Measurements from ENCODE around the gene HSD17B1. TPM values are rescaled to one million over a fixed set of nuclear protein-coding genes. Genes with fewer than 3 reads are reported as not detected.
A peak's percentile ranks its signal among the peaks of the same experiment; 100 is the strongest.
"Not testable (repeated sequence)": the region's sequence is repeated elsewhere in the genome, so short reads cannot be mapped to it uniquely, and the experiment has no call there.

Gene HSD17B1, protein sequence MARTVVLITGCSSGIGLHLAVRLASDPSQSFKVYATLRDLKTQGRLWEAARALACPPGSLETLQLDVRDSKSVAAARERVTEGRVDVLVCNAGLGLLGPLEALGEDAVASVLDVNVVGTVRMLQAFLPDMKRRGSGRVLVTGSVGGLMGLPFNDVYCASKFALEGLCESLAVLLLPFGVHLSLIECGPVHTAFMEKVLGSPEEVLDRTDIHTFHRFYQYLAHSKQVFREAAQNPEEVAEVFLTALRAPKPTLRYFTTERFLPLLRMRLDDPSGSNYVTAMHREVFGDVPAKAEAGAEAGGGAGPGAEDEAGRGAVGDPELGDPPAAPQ
- total RNA-seq: 2.2 TPM
- long read RNA-seq, partial matches to known transcripts: 0 of 5 reads
- long read RNA-seq, other reads (novel, unspliced or antisense): 5 of 5 reads

DNA sequence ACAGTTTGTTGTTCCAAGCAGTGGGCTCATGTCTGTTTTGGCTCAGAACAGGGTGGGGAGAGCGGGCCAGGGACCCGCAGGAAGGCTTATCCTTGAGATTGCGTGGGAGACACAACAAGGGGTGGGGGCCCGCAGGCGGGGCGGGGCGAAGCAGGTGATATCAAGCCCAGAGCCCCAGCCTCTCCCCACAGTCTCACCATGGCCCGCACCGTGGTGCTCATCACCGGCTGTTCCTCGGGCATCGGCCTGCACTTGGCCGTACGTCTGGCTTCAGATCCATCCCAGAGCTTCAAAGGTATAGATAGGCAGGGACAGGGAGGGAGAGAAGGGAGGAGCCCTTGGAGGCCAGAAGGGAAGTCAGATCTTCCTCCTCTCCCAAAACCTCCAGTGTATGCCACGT is at the start of gene HSD17B1:
TSS of gene HSD17B1 (plus strand) at position 188 of the 400 bp plus-strand sequence. CDS start at position 199, 11 bp downstream.
- Histone ChIP-seq H3K4me3 (peak within 1 kb of the TSS; percentile 89), H3K4me1 (peaks cover 23% of the 10 kb centered on the region), H3K27ac (peak within 1 kb of the TSS; percentile 96)
- ATAC-seq; intact Hi-C loops (cut with DNase I); DNase-seq; H3K36me3 ChIP-seq; H3K9me3 ChIP-seq; H3K27me3 ChIP-seq (ENCODE audit: low read depth): not testable (repeated sequence)

DNA sequence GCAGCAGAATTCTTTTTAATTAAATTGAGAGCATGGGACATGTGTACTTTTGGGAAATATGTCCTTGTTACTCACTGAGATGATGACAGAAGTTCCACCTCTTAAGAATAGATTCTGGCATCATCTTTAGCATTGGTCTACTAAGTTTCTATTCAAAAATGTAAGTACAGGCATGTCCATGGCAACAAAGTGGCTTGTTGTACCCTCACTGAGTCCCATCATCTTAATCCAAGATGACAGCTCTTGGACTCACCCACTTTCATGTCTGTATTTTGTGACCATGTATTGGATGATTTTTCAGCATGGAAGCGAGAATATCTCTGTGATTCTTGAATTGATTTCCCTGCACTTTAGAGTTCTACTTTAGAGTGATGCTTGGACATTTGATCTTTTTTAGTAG is 49.8 kb upstream of the HSD17B1 start:
- DNase-seq (no peak), ATAC-seq (no peak)
- Histone ChIP-seq H3K4me1 (no peaks in the 10 kb centered on the region), H3K36me3 (peaks cover 98% of the 10 kb centered on the region), H3K27ac (no peak overlapping the region), H3K4me3 (no peak overlapping the region), H3K9me3 (no peaks in the 10 kb centered on the region), H3K27me3 (ENCODE audit: low read depth) (no peaks in the 10 kb centered on the region)
- TF ChIP-seq, protein P1, sequence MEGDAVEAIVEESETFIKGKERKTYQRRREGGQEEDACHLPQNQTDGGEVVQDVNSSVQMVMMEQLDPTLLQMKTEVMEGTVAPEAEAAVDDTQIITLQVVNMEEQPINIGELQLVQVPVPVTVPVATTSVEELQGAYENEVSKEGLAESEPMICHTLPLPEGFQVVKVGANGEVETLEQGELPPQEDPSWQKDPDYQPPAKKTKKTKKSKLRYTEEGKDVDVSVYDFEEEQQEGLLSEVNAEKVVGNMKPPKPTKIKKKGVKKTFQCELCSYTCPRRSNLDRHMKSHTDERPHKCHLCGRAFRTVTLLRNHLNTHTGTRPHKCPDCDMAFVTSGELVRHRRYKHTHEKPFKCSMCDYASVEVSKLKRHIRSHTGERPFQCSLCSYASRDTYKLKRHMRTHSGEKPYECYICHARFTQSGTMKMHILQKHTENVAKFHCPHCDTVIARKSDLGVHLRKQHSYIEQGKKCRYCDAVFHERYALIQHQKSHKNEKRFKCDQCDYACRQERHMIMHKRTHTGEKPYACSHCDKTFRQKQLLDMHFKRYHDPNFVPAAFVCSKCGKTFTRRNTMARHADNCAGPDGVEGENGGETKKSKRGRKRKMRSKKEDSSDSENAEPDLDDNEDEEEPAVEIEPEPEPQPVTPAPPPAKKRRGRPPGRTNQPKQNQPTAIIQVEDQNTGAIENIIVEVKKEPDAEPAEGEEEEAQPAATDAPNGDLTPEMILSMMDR (IDR thresholded peaks at IDR 0.05): no peak
- intact Hi-C loops (cut with DNase I): no loop called here

DNA sequence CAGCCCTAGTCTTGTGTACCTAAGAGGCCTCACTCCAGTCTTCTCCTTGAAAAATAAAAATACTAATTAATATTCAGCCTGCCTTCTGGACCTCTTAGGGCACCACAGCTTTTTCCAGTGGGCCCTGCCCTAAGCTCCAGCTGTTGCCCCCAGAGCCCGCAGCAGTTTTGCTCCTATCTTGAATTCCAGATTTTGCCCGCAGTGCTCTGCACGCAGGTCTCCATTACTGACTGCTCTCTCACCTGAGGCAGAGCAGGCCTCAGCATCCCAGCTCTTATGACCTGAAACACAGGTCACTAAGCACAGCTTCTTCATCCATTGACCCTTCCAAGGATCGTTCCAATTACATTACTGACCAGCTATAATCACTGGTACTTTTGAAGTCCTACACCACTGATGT is 45.1 kb upstream of the HSD17B1 start:
- Histone ChIP-seq H3K27me3 (ENCODE audit: low read depth) (no peaks in the 10 kb centered on the region), H3K9me3 (no peaks in the 10 kb centered on the region), H3K36me3 (peaks cover 87% of the 10 kb centered on the region), H3K27ac (no peak overlapping the region), H3K4me1 (peaks cover 15% of the 10 kb centered on the region), H3K4me3 (no peak overlapping the region)
- intact Hi-C loops (cut with DNase I): no loop called here
- DNase-seq (no peak), ATAC-seq (no peak)
- TF ChIP-seq, protein P1 (IDR thresholded peaks at IDR 0.05): no peak

DNA sequence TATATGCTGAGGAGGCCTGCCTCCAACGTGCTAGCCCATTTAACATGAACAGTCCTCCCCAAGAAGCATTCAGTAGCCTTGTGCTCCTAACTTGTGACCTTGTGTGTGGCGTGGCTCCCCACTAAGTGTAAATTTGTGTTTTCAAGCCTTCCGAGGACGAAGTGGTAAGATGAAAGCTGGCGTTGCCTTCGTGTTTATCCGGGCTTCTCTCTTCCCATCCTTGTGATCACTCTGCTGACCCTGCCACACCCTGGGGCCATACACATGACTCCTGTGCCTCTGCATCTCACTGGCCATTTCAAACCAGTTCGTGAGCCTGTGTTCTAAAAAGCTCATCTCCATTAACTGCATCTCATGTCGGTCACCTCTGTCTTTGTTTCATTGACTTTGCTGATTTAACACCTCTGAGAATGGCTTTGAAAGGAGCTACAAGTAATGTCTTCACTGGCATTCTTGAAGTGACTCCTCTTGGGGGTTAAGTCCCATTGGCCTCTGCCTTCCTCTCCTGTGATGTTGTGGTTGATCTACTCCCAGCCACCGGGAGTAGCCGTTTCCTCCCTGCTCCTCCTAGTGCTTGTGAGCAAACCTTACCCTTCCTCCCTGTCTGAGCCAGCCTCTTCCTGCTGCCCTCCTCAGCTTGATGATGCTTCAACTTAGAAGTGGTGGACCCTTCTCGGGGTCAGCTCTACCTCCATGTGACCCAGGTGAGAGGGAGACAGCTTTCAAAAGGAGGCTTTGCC is 44.1 kb upstream of the HSD17B1 start:
- Histone ChIP-seq H3K4me1 (peaks cover 21% of the 10 kb centered on the region), H3K9me3 (no peaks in the 10 kb centered on the region), H3K4me3 (no peak overlapping the region), H3K27ac (no peak overlapping the region), H3K36me3 (peaks cover 78% of the 10 kb centered on the region), H3K27me3 (ENCODE audit: low read depth) (no peaks in the 10 kb centered on the region)
- ATAC-seq (no peak), DNase-seq (no peak)
- intact Hi-C loops (cut with DNase I): no loop called here
- TF ChIP-seq, protein P1 (IDR thresholded peaks at IDR 0.05): no peak

DNA sequence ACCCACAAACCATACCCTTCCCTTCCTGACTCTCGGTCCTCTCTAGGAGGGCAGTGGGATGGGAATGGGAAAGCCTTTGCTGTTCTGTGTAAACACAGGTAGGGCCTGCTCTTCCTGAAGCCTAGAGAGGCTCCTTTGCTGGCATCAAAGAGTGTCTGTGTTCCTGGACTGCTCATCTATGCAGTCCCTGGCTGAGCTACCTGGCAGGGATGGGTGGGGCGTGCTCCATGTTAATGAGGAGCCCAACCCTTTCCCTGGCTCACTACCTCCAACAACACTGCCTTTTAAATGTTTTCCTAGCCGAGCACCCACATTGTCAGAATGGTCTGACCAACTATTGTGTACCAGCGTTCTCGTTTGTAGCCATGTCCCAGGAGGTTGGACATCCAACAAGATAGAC is 43.3 kb upstream of the HSD17B1 start:
- Histone ChIP-seq H3K36me3 (peaks cover 78% of the 10 kb centered on the region), H3K9me3 (no peaks in the 10 kb centered on the region), H3K4me3 (no peak overlapping the region), H3K27ac (no peak overlapping the region), H3K27me3 (ENCODE audit: low read depth) (no peaks in the 10 kb centered on the region), H3K4me1 (peaks cover 21% of the 10 kb centered on the region)
- ATAC-seq: no peak
- DNase-seq: no peak
- intact Hi-C loops (cut with DNase I): no loop called here
- TF ChIP-seq, protein P1 (IDR thresholded peaks at IDR 0.05): no peak

DNA sequence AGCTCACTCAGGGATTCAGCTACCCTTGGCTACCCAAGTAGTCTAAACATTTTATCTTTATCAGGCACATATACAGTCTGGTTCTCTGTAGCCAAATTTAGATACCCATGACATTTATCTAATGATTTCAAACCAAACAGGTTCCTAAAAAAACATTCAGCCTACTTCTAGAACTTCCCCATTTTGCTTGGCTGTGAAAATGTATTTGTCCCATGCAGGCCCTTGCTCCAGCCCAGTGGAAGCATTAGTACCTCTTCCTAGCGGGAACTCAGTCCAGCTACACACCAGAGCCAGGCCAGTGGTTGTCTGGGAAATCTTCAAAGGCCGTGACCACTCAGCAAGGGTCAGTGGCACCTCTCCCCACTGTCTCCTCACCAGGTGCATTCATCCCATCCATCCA is 42.9 kb upstream of the HSD17B1 start:
- Histone ChIP-seq H3K27ac (no peak overlapping the region), H3K36me3 (peaks cover 78% of the 10 kb centered on the region), H3K4me1 (peaks cover 21% of the 10 kb centered on the region)

More for the DNA sequence above, 42.9 kb upstream of the HSD17B1 start:
- TF ChIP-seq, protein P1 (IDR thresholded peaks at IDR 0.05): no peak
- Histone ChIP-seq H3K9me3 (no peaks in the 10 kb centered on the region), H3K27me3 (ENCODE audit: low read depth) (no peaks in the 10 kb centered on the region), H3K4me3 (no peak overlapping the region)
- DNase-seq: no peak
- intact Hi-C loops (cut with DNase I): loop anchor here (10.0 kb wide), 1 partner anchor 195 kb away; no protein-coding TSS in a partner anchor
- ATAC-seq: no peak
